Measurements from ENCODE around the gene PRDM15.

PRDM15 gene

DNA sequence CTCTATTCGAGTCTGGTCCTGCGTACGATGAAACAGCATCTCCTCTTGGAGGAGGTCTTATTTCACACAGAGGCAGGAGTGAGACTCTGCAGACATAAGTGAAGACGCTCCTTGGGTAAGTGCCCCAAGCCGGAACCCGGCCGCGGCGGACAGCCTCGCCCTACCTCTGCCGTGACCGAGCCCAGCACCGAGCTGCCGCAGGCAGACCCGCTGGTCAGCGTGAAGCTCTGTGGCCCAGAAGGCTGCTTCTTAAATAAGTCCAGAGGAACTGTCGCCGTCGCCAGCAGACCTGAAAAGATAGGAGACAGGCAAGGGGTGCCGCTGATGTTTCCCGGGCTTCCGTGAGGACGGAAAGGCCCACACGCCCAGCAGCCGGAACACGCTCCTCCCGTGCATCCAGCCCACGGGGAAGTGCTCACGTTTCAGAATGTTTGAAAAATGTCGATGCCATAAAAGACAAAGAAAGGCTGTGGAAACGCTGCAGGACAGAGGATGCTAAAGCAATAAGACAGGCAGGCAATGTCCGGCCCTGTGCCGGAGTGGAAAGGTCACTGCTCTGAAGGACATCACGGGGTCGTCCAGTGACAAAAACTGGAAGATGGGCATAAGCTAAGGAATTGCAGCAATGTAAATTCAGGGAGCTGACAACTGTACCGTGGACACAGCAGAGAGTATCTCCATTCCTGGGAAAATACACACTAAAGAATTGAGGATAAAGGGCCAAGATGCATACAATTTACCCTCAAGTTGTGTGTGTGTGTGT lies 28.5 kb upstream of the PRDM15 start:
- in situ Hi-C loops (cut with MboI; ENCODE audit: low sequenced_read_pairs): no loop called here

- in situ Hi-C loops (cut with MboI; ENCODE audit: low sequenced_read_pairs): no loop called here
Observed at GRCh38 chr21:41906770-41907169, 27.6 kb upstream of the PRDM15 start.

- in situ Hi-C loops (cut with MboI; ENCODE audit: low sequenced_read_pairs): no loop called here
Observed at GRCh38 chr21:41903559-41904351, 24.6 kb upstream of the PRDM15 start.

- in situ Hi-C loops (cut with MboI; ENCODE audit: low sequenced_read_pairs): no loop called here
Observed at GRCh38 chr21:41902946-41903345, 23.8 kb upstream of the PRDM15 start.

DNA sequence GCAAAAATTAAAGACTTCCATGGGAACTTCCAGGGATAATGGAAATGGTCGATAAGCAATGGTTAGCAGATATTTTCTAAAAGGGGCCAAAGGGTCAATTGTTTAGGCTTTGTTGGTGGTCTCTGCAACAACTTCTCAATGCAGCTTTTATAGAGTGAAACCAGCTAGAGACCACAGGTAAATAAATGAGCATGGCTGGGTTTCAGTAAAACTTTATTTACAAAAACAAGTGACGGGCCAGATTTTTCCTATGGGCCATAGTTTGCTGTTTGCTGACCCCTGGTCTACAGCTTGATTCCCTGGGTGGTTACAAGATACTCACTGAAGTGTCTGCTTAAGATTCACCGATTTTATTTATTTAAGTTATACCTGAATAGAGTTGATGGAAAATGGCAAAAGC lies 22.6 kb upstream of the PRDM15 start:
- in situ Hi-C loops (cut with MboI; ENCODE audit: low sequenced_read_pairs): no loop called here

DNA sequence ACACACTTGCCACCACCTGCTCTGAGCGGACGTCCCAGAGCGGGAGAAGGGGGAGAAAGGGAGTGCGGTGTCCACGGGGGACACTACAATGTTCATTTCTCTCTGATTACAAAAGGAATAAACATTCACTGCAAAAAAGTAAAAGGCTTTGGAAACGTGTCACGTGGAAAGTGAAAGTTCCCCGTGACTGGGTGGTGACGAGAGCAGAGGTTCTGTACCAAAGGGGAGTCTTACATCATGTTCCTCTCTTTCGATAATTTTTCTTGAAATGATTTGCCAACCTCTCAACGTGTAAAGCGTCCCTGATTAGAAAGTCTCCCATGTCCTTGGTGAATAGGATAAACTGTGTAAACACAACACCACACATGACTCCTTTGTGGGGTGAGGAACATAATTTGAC lies 22.0 kb upstream of the PRDM15 start:
- in situ Hi-C loops (cut with MboI; ENCODE audit: low sequenced_read_pairs): no loop called here

DNA sequence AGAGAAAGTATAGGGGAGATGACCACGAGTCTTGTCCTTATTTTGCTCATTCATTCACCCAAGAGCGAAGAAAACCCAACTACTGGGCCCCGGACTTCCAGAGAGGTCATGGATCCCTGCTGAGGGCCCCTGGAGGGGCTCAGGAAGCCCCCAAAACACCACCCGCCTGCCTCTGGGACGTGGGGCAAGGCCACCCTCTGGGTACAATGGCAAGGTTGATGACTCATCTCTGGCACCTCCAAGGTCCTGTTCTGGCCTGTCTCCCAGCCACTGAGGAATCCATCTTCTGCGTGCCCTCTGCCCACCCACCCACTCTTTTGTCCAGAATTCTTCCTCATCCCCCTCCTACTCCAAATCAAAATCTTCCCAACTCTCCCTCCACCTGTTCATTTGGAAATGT lies 21.3 kb upstream of the PRDM15 start:
- in situ Hi-C loops (cut with MboI; ENCODE audit: low sequenced_read_pairs): no loop called here

DNA sequence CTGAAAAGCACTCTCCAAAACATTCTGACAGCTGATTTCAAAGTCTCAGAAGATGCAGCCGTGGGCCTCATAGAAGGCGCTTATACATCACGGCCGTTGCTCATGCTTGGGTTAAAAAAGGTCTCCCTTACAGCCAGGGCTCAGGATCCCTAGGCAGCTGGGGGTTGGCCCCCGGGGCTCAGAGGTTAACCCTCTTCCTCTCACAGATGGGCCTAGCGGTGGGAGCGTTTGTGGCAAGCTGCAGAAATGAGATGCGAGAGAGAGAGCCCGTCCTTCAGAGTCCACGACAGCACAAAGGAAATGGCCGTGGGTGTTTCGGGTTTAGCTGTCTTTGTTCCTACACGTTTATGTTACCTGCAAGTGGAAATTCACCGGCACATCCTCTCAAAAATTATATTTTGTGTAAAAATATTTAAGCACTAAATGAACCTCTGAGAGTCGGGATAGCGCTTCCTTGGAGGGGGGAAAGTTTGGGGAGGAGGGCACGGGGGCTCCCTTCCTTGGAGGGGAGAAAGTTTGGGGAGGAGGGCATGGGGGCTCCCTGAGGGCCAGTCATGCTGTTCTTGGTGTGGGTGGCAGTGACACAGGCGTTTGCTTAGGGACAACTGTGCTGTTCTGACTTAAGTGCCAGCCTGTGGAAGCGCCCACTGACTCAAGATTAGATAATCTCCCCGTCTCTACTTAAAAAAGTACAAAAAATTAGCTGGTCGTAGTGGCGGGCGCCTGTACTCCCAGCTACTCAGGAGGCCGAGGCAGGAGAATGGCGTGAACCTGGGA lies 20.5 kb upstream of the PRDM15 start:
- in situ Hi-C loops (cut with MboI; ENCODE audit: low sequenced_read_pairs): no loop called here

DNA sequence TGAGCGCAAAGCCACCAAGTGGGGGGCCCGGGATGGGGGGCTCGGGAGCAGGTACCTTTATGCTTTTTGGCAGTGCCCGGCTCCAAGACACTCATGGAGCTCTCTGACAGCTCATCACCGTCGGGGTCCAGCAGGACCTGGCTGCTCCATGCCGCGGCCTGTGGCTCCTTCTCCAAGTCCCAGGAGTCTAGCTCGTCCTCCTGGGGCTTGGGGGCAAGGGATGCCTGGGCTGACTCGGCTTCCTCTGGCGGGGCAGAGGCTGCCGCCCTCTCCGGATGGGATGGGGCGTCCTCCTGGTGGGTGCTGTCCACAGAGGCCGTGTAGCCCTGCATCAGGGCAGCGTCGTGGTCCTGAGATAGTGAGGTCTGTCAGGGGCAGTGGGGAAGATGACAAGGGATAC lies 19.9 kb upstream of the PRDM15 start:
- in situ Hi-C loops (cut with MboI; ENCODE audit: low sequenced_read_pairs): no loop called here

DNA sequence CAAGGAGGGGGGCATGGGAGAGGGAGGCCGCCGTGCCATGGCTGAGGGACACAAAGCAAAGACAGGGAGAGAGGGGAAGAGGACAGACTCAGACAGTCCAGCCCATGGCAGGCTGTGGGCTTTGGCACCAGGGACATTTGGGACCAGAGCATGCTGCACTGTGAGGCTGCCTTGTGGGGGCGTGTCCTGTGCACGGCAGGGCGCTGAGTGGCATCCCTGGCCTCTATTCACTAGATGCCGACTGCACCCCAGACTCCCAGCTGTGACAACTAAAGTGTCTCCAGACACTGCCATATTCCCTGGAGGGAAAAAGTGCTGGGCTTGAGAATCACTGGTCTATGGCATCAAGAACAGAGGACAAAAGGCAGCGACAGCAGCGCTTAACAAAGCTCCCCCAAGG lies 18.6 kb upstream of the PRDM15 start:
- in situ Hi-C loops (cut with MboI; ENCODE audit: low sequenced_read_pairs): no loop called here

GRCh38 chr21:41897047-41897669 lies 18.0 kb upstream of the PRDM15 start:
- in situ Hi-C loops (cut with MboI; ENCODE audit: low sequenced_read_pairs): no loop called here

GRCh38 chr21:41895643-41896493 lies 16.7 kb upstream of the PRDM15 start:
- in situ Hi-C loops (cut with MboI; ENCODE audit: low sequenced_read_pairs): no loop called here

DNA sequence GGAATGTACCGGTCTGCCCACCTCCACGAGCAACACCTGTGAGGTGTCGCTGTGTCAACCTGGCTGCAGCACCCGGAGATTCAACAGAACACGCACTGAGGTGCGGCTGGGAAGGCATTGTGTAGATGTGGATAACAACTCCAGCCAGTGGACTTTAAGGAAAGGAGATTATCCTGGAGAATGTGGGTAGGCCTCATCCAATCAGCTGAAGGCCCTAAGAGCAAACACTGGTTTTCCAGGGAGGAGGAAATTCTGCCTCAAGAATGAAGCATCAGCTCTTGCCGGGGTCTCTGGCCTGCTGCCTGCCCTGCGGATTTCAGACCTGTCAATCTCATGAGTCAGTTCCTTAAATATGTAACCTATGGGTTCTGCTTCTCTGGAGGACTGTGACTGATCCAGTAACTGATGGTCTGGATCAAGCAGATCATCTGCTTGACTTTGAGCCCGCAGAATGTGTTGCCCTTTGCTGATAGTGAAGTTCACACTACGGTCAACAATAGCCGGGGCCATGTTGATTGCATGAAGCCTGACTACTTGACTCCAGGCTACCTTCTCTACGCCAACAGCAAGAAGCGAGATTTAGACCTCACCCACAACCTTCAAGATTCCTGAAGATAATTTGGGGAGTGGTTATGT lies 15.9 kb upstream of the PRDM15 start:
- in situ Hi-C loops (cut with MboI; ENCODE audit: low sequenced_read_pairs): no loop called here

GRCh38 chr21:41894511-41894910 lies 15.4 kb upstream of the PRDM15 start:
- in situ Hi-C loops (cut with MboI; ENCODE audit: low sequenced_read_pairs): no loop called here

DNA sequence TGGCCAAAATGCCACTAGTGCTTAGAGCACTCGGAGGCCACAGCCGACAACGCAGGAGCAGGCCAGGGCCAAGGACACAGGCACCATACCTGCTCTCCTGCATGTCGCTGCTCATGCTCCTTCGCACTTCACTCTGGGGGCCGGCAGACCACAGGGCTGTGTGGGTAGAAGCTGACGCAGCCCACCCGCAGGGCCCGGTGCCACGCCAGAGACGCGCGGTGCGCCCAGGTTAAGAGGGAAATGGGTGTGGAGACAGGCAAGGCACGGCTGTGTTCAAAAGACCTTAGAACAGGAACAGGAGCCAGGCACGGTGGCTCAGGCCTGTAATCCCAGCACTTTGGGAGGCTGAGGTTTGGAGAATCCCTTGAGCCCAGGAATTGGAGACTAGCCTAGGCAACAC lies 13.6 kb upstream of the PRDM15 start:
- in situ Hi-C loops (cut with MboI; ENCODE audit: low sequenced_read_pairs): no loop called here

GRCh38 chr21:41891132-41891531 lies 12.0 kb upstream of the PRDM15 start:
- in situ Hi-C loops (cut with MboI; ENCODE audit: low sequenced_read_pairs): no loop called here

- in situ Hi-C loops (cut with MboI; ENCODE audit: low sequenced_read_pairs): no loop called here
Observed at GRCh38 chr21:41890355-41890754, 11.2 kb upstream of the PRDM15 start.

- in situ Hi-C loops (cut with MboI; ENCODE audit: low sequenced_read_pairs): no loop called here
Observed at GRCh38 chr21:41888749-41889376, 9.7 kb upstream of the PRDM15 start.

GRCh38 chr21:41887667-41888066 lies 8.5 kb upstream of the PRDM15 start:
- in situ Hi-C loops (cut with MboI; ENCODE audit: low sequenced_read_pairs): no loop called here

All from HL-60/S4 treated with retinoic acid at 250 ng/mL for 4 days and 3 days (cell line).